IMR-90 (cell line): ENCODE data around the gene SGO2. TPM values are rescaled to one million over a fixed set of nuclear protein-coding genes. Genes with fewer than 3 reads are reported as not detected.
A peak's percentile ranks its signal among the peaks of the same experiment; 100 is the strongest.

Experiments
- ATAC-seq: fragments of 200-7000 bp; cut with Tn5 transposase; 2 replicates; pipeline ENCODE4 v1.9.1; 2020; ENCODE audit warnings: low read depth, mild to moderate bottlenecking, moderate library complexity
- BruUV-seq: library from RNA; stranded (reverse); fragments of 400-500 nt; replicated peaks from 2 replicates; lab custom pipeline; 2021; lab: Mats Ljungman, UMichigan
- CTCF ChIA-PET: fragments of 300-600 bp; formaldehyde crosslinking; extraction: SDS; loops from one replicate; lab custom pipeline; 2021; ENCODE audit warnings: antibody characterized with exemption; lab: Yijun Ruan, JAX
- POLR2A ChIA-PET: fragments of 300-600 bp; sonication (Branson Sonifier 250); formaldehyde crosslinking; loops from one replicate; lab custom pipeline; 2022; ENCODE audit warnings: antibody characterized with exemption; ENCODE audit not compliant: unreplicated experiment; lab: Charles Lee
- DNase-seq: peaks from one replicate; pipeline ENCODE4 v3.0.0; 2013
- H2AFZ ChIP-seq: replicated peaks from 2 replicates; pipeline ENCODE3; 2013; ENCODE audit warnings: low read length, mild to moderate bottlenecking; ENCODE audit not compliant: poor library complexity
- H2AK5ac ChIP-seq: 2 replicates; pipeline ENCODE4 v1.6.1; 2013; ENCODE audit warnings: low read depth, low read length, inconsistent platforms
- H2AK9ac ChIP-seq: replicated peaks from 2 replicates; pipeline ENCODE3; 2013; ENCODE audit warnings: mild to moderate bottlenecking, low read depth, low read length, moderate library complexity; ENCODE audit not compliant: poor library complexity
- H2BK120ac ChIP-seq: 2 replicates; pipeline ENCODE4 v1.6.1; 2013; ENCODE audit warnings: low read depth, low read length, inconsistent platforms
- H2BK15ac ChIP-seq: 3 replicates; pipeline ENCODE4 v1.6.1; 2013; ENCODE audit warnings: low read depth, low read length, inconsistent platforms
- H2BK20ac ChIP-seq: 2 replicates; pipeline ENCODE4 v1.6.1; 2013; ENCODE audit warnings: low read depth, mild to moderate bottlenecking, inconsistent platforms, low read length, moderate library complexity
- H2BK5ac ChIP-seq: 2 replicates; pipeline ENCODE4 v1.6.1; 2013; ENCODE audit warnings: mild to moderate bottlenecking, low read depth, low read length, inconsistent platforms; ENCODE audit not compliant: poor library complexity, severe bottlenecking
- H3K14ac ChIP-seq: replicated peaks from 2 replicates; pipeline ENCODE4 v1.6.1; 2013; ENCODE audit warnings: low read depth, low read length, inconsistent platforms
- H3K18ac ChIP-seq: 2 replicates; pipeline ENCODE4 v1.6.1; 2013; ENCODE audit warnings: low read depth, low read length, control low read depth
- H3K23ac ChIP-seq: 2 replicates; pipeline ENCODE4 v1.6.1; 2013; ENCODE audit warnings: low read depth, low read length, inconsistent platforms
- H3K27ac ChIP-seq: 2 replicates; pipeline ENCODE4 v1.5.1; 2013; ENCODE audit warnings: mild to moderate bottlenecking, control low read depth, low read length; ENCODE audit not compliant: insufficient read depth
- H3K27me3 ChIP-seq: 2 replicates; pipeline ENCODE4 v1.6.1; 2013; ENCODE audit warnings: low read length; ENCODE audit not compliant: control insufficient read depth, insufficient read depth
- H3K36me3 ChIP-seq: 2 replicates; pipeline ENCODE4 v1.6.1; 2013; ENCODE audit warnings: low read length, mixed read lengths; ENCODE audit not compliant: control insufficient read depth, insufficient read depth
- H3K4ac ChIP-seq: 2 replicates; pipeline ENCODE4 v1.6.1; 2013; ENCODE audit warnings: low read depth, low read length, inconsistent platforms
- H3K4me1 ChIP-seq: 2 replicates; pipeline ENCODE4 v1.6.1; 2013; ENCODE audit warnings: low read length, mixed read lengths; ENCODE audit not compliant: control insufficient read depth, insufficient read depth
- H3K4me2 ChIP-seq: 2 replicates; pipeline ENCODE4 v1.6.1; 2013; ENCODE audit warnings: low read depth, mild to moderate bottlenecking, control low read depth, low read length, moderate library complexity
- H3K4me3 ChIP-seq: 2 replicates; pipeline ENCODE4 v1.5.1; 2013; ENCODE audit warnings: low read depth, mild to moderate bottlenecking, control low read depth, low read length, moderate library complexity; ENCODE audit not compliant: insufficient read depth
- H3K56ac ChIP-seq: 2 replicates; pipeline ENCODE4 v1.6.1; 2013; ENCODE audit warnings: low read length, inconsistent platforms; ENCODE audit not compliant: insufficient read depth; ENCODE audit errors: extremely low read depth
- H3K79me1 ChIP-seq, 2 experiments: 2 replicates each; pipeline ENCODE4 v1.6.1; 2013; ENCODE audit warnings: low read length in 2 of 2, inconsistent platforms in 1 of 2, low read depth in 1 of 2
- H3K9ac ChIP-seq: 2 replicates; pipeline ENCODE4 v1.6.1; 2013; ENCODE audit warnings: low read depth, low read length, control low read depth
- H3K9me1 ChIP-seq: 2 replicates; pipeline ENCODE4 v1.6.1; 2013; ENCODE audit warnings: low read length, inconsistent platforms; ENCODE audit not compliant: insufficient read depth
- H3K9me3 ChIP-seq: 2 replicates; pipeline ENCODE4 v1.6.1; 2013; ENCODE audit warnings: low read length; ENCODE audit not compliant: control insufficient read depth, insufficient read depth
- H4K20me1 ChIP-seq: 2 replicates; pipeline ENCODE4 v1.6.1; 2013; ENCODE audit warnings: low read length, inconsistent platforms; ENCODE audit not compliant: insufficient read depth
- H4K5ac ChIP-seq: 2 replicates; pipeline ENCODE4 v1.6.1; 2013; ENCODE audit warnings: mild to moderate bottlenecking, low read depth, low read length, control low read depth
- H4K8ac ChIP-seq, 2 experiments: 2 replicates each; pipeline ENCODE4 v1.6.1; 2013; ENCODE audit warnings: low read depth in 2 of 2, low read length in 2 of 2, control low read depth in 1 of 2, inconsistent platforms in 1 of 2
- H4K91ac ChIP-seq: 2 replicates; pipeline ENCODE4 v1.6.1; 2013; ENCODE audit warnings: low read depth, low read length, inconsistent platforms; ENCODE audit not compliant: insufficient read depth
- CEBPB ChIP-seq: IDR thresholded peaks from 2 replicates; pipeline ENCODE4 v1.6.1; 2012; ENCODE audit warnings: low read depth, low read length, improper control_type of control experiment
- POLR2A ChIP-seq: IDR thresholded peaks from 2 replicates; pipeline ENCODE4 v1.6.1; 2012; ENCODE audit warnings: mild to moderate bottlenecking, low read depth, low read length
- WGBS, 2 experiments: methylation state at CpG; one replicate each; pipeline versions ENCODE4 v1.1.5 to v1.1.7; 2013; ENCODE audit warnings: missing lambda C conversion rate in 2 of 2; ENCODE audit not compliant: insufficient read length in 1 of 2; ENCODE audit errors: extremely low coverage in 2 of 2; 5-methylcytosine and 5-hydroxymethylcytosine counted together
- dilution Hi-C: fragments of 300-500 bp; cut with HindIII; formaldehyde crosslinking; loops from one replicate; pipeline ENCODE4 v1.14.3; 2018; ENCODE audit warnings: low sequenced_read_pairs; ENCODE audit not compliant: unreplicated experiment
- in situ Hi-C: fragments of 300-500 bp; cut with MboI; formaldehyde crosslinking; loops from 3 replicates; pipeline ENCODE4 v1.14.3; 2019; ENCODE audit warnings: low sequenced_read_pairs, inconsistent platforms, mixed read lengths
- intact Hi-C: fragments of 100-400 bp; cut with micrococcal nuclease; formaldehyde crosslinking; loops from 2 replicates; pipeline ENCODE4 v1.10.0; 2022
- polyA plus RNA-seq, 3 experiments: library from polyadenylated mRNA; depleted of rRNA; stranded (reverse); fragments of >200 nt; gene quantifications; 2 replicates each; pipeline ENCODE4 v1.2.3, GENCODE V29; 2012; ENCODE audit warnings: low replicate concordance in 1 of 3
- total RNA-seq: library from RNA; depleted of rRNA; stranded (reverse); fragments of >200 nt; gene quantifications from 2 replicates; pipeline ENCODE4 v1.2.3, GENCODE V29; 2012

Gene SGO2
- total and polyA plus RNA-seq, 2 of the 4 experiments (the other 2 are of a cell fraction) = 5.4 to 6.3 TPM

- Histone ChIP-seq H3K14ac (no peak overlapping the region), H4K5ac (no peak overlapping the region), H3K9ac (no peak overlapping the region), H2AFZ (no peak overlapping the region), H3K18ac (no peak overlapping the region), H3K9me1 (peaks cover 4% of the 10 kb centered on the region; the same call in 1 of the 2 replicates), H3K27me3 (no peaks in the 10 kb centered on the region), H3K4me2 (no peak overlapping the region), H2AK5ac (no peak overlapping the region), H3K4ac (no peak overlapping the region), H3K36me3 (peaks cover 25% of the 10 kb centered on the region), H2BK5ac (no peak overlapping the region), H3K4me3 (no peak overlapping the region), H3K4me1 (no peaks in the 10 kb centered on the region), H4K20me1 (no peaks in the 10 kb centered on the region), H2AK9ac (no peak overlapping the region), H4K91ac (no peak overlapping the region), H2BK15ac (no peak overlapping the region), H3K27ac (no peak overlapping the region), H3K56ac (no peak overlapping the region), H2BK120ac (no peak overlapping the region), H3K79me1 (peaks cover 0 to 3% of the 10 kb centered on the region in 2 experiments; a peak in 1 of 4 replicates), H3K9me3 (no peaks in the 10 kb centered on the region), H4K8ac (no peak overlapping the region), H3K23ac (no peak overlapping the region), H2BK20ac (no peak overlapping the region)
- ATAC-seq (no peak), DNase-seq (no peak)
- no peak for TF ChIP-seq POLR2A
- peak; percentile 81 for TF ChIP-seq CEBPB
- no CpG with 5 or more reads among the region's 2 CpGs for WGBS, 2 experiments
- intact Hi-C loops (no loop called here), dilution Hi-C loops (no loop called here), in situ Hi-C loops (no loop called here)
- no TSS peak for BruUV-seq
- CTCF ChIA-PET = interaction anchor here (1.0 to 1.4 kb wide), 2 partner anchors 10 to 16 kb away, joined by 3 to 4 read pairs; partner anchors contain the start of gene KCTD18
- POLR2A ChIA-PET = no interaction called here
These were observed 32.0 kb upstream of the SGO2 start for GRCh38 chr2:200494048-200494447.
